OCI-LY3 (cell line): ENCODE data around the gene ZNF148.

Experiments
- EZH2phosphoT487 ChIP-seq: fragments of 200-600 bp; shearing (Covaris generic); IDR thresholded peaks from 2 replicates; pipeline ENCODE4 v1.6.1; 2018; ENCODE audit warnings: antibody characterized with exemption, mixed run types, low read depth
- TF ChIP-seq, protein P1 (sequence below): fragments of 200-600, 300-600 bp; sonication (generic); IDR thresholded peaks from 2 replicates; pipeline ENCODE4 v1.5.1; 2014; ENCODE audit warnings: antibody characterized with exemption, low read length, low read depth

DNA sequence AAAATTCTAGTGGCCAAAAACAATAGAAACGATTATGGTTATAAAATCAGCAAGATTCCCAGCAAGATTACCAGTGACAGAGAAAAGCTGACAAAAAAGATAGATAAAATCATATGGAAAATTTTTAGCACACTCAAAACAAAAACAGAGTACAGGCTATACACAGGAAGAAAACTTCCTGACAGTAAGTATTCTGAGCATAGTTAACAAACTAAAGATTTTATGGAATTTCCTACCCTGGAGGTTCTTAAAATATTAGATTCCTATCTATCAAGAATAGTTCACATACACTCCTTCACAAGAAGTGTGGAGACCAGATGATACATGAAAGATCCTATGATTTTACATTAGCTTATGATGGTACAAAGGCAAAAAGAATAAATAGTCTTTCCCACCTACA is 50.8 kb downstream of the ZNF148 start:
- TF ChIP-seq, protein P1, sequence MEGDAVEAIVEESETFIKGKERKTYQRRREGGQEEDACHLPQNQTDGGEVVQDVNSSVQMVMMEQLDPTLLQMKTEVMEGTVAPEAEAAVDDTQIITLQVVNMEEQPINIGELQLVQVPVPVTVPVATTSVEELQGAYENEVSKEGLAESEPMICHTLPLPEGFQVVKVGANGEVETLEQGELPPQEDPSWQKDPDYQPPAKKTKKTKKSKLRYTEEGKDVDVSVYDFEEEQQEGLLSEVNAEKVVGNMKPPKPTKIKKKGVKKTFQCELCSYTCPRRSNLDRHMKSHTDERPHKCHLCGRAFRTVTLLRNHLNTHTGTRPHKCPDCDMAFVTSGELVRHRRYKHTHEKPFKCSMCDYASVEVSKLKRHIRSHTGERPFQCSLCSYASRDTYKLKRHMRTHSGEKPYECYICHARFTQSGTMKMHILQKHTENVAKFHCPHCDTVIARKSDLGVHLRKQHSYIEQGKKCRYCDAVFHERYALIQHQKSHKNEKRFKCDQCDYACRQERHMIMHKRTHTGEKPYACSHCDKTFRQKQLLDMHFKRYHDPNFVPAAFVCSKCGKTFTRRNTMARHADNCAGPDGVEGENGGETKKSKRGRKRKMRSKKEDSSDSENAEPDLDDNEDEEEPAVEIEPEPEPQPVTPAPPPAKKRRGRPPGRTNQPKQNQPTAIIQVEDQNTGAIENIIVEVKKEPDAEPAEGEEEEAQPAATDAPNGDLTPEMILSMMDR: no peak
- TF ChIP-seq EZH2phosphoT487: no peak
